ENCODE measurements around the gene CFL1. TPM values are rescaled to one million over a fixed set of nuclear protein-coding genes. Genes with fewer than 3 reads are reported as not detected.
A peak's percentile ranks its signal among the peaks of the same experiment; 100 is the strongest.

The CFL1 gene
- total and polyA plus RNA-seq, 2 donors from 2014 or later, result 705 to 846 TPM

DNA sequence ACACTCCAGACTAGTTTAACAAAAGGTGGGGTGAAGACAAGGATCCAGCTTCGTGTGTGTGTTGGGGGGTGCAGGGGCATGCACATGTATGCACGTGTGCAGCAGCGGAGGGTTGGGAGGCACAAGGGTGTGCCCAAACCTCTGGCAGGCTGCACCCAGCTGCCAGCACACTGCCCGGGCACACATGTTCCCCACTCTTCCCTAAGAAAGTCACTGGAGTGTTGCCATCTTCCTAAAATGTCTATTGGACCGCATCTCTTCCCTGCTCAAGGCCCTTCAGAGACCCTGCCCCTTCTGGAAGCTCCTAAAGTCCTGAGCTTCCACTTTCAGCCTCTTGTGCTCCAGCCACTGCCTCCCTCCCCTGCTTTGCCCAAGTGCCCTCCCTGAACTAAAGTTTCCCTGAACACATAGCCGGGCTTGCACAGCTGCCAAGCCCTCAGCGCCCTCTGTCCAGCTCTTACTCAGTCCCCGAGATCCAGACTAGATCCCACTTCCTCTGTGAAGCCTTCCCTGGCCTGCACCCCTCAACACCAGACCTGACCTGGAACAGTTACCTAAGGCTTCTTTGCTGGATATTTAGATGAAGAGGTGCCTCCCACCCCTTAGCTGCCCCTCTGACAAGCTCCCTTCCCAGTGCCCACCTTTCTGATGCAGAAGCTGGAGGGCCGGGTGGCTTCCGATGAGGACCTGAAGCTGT, 6.0 kb downstream of the CFL1 start:
- H3K9me3 ChIP-seq (ENCODE audit: control insufficient read depth in 2 of 3, insufficient read depth in 1 of 3, low read length in 3 of 3), result peaks cover 0 to 6% (median 0%) of the 10 kb centered on the region in 3 donors
- intact Hi-C loops (cut with DNase I), result no loop called here
- peaks cover 11 to 26% (median 24%) of the 10 kb centered on the region in 3 donors for H3K36me3 ChIP-seq (ENCODE audit: control insufficient read depth in 2 of 3, insufficient read depth in 3 of 3, low read length in 3 of 3)
- FAIRE-seq, result no peak
- TF ChIP-seq, protein P1, sequence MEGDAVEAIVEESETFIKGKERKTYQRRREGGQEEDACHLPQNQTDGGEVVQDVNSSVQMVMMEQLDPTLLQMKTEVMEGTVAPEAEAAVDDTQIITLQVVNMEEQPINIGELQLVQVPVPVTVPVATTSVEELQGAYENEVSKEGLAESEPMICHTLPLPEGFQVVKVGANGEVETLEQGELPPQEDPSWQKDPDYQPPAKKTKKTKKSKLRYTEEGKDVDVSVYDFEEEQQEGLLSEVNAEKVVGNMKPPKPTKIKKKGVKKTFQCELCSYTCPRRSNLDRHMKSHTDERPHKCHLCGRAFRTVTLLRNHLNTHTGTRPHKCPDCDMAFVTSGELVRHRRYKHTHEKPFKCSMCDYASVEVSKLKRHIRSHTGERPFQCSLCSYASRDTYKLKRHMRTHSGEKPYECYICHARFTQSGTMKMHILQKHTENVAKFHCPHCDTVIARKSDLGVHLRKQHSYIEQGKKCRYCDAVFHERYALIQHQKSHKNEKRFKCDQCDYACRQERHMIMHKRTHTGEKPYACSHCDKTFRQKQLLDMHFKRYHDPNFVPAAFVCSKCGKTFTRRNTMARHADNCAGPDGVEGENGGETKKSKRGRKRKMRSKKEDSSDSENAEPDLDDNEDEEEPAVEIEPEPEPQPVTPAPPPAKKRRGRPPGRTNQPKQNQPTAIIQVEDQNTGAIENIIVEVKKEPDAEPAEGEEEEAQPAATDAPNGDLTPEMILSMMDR (IDR thresholded peaks at IDR 0.05; ENCODE audit: borderline replicate concordance, extremely low read depth, insufficient read depth), result no peak
- no peaks in the 10 kb centered on the region for H3K27me3 ChIP-seq (ENCODE audit: control insufficient read depth, insufficient read depth, low read length)
- peak in 1 of 5 donors; percentile 7 for DNase-seq
- H3K9ac ChIP-seq (ENCODE audit: low read length in 3 of 3), result no peak overlapping the region
- no peak overlapping the region for H3K27ac ChIP-seq (ENCODE audit: low read depth in 2 of 2, low read length in 2 of 2)
- peaks cover 0 to 14% (median 9%) of the 10 kb centered on the region in 3 donors for H3K4me1 ChIP-seq (ENCODE audit: control insufficient read depth in 2 of 3, insufficient read depth in 2 of 3, low read depth in 1 of 3, low read length in 3 of 3)
- H3K4me3 ChIP-seq (ENCODE audit: low read length in 3 of 3), result no peak overlapping the region

DNA sequence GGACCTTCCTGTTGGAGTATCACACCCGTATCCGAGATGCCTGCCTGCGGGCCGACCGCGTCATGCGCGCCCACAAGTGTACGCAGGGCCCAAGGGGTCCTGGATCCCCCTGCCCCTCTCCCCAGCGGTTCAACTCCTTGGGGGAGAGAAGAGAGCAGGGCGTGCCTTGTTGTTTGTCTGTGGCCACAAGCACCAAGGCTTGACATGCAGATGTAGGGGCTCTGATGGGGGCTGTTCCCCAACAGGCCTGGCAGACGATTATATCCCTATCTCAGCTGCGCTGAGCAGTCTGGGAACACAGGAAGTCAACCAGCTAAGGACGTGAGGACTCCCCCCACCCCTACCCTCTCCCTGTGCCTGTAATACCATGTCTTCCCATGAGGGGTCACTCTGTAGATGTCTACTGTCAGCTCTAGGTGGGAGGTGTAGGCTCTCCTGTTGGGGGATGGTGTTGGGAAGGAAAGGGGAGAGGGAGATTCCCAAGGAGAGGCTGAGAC, 6.8 kb downstream of the CFL1 start:
- FAIRE-seq (no peak), DNase-seq (peak in 3 of 5 donors; percentile 12 to 54 (median 16))
- no peaks in the 10 kb centered on the region for H3K27me3 ChIP-seq (ENCODE audit: control insufficient read depth, insufficient read depth, low read length)
- peaks cover 11 to 26% (median 24%) of the 10 kb centered on the region in 3 donors for H3K36me3 ChIP-seq (ENCODE audit: control insufficient read depth in 2 of 3, insufficient read depth in 3 of 3, low read length in 3 of 3)
- H3K4me1 ChIP-seq (ENCODE audit: control insufficient read depth in 2 of 3, insufficient read depth in 2 of 3, low read depth in 1 of 3, low read length in 3 of 3), result peaks cover 0 to 8% (median 3%) of the 10 kb centered on the region in 3 donors
- intact Hi-C loops (cut with DNase I), result no loop called here
- H3K4me3 ChIP-seq (ENCODE audit: low read length in 3 of 3), result no peak overlapping the region
- no peak overlapping the region for H3K27ac ChIP-seq (ENCODE audit: low read depth in 2 of 2, low read length in 2 of 2)
- H3K9ac ChIP-seq (ENCODE audit: low read length in 3 of 3), result no peak overlapping the region
- peaks cover 0 to 6% (median 0%) of the 10 kb centered on the region in 3 donors for H3K9me3 ChIP-seq (ENCODE audit: control insufficient read depth in 2 of 3, insufficient read depth in 1 of 3, low read length in 3 of 3)
- TF ChIP-seq, protein P1 (IDR thresholded peaks at IDR 0.05; ENCODE audit: borderline replicate concordance, extremely low read depth, insufficient read depth), result no peak

DNA sequence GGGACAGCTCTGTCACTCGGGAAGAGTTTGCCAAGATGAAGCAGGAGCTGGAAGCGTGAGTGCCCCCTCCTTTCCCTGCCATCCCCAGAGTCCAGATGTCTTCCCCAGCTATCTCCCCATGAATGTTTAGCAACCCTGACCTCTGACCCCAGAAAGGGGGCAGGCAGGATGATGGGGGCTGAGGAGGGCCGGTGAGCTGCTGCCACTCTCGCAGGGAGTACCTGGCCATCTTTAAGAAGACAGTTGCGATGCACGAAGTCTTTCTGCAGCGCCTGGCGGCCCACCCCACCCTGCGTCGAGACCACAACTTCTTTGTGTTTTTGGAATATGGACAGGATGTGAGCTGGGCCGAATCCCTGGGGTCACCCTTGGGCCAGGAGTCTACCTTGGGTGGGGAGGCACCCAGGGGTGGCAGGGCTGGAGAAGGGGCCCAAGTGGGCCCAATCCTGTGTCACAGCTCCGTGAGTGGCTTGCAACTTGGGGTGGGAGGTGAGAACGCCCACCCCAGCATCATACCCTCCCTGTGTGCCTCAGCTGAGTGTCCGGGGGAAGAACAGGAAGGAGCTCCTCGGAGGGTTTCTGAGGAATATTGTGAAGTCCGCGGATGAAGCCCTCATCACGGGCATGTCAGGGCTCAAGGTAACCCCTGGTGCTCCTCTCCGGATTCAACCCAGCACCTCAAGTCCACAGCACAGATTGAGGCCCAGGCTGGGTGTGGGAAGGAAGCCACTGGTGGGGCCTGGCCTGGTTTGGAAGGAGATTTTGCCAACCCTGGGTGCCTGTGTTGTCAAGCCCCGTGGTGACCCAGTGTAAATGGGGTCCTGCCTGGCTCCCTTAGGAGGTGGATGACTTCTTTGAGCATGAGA, 7.5 kb downstream of the CFL1 start:
- TF ChIP-seq, protein P1 (IDR thresholded peaks at IDR 0.05; ENCODE audit: borderline replicate concordance, extremely low read depth, insufficient read depth), result no peak
- Histone ChIP-seq H3K27ac (ENCODE audit: low read depth in 2 of 2, low read length in 2 of 2) (no peak overlapping the region), H3K9ac (ENCODE audit: low read length in 3 of 3) (no peak overlapping the region), H3K9me3 (ENCODE audit: control insufficient read depth in 2 of 3, insufficient read depth in 1 of 3, low read length in 3 of 3) (peaks cover 0 to 6% (median 0%) of the 10 kb centered on the region in 3 donors), H3K36me3 (ENCODE audit: control insufficient read depth in 2 of 3, insufficient read depth in 3 of 3, low read length in 3 of 3) (peaks cover 8 to 19% (median 19%) of the 10 kb centered on the region in 3 donors), H3K27me3 (ENCODE audit: control insufficient read depth, insufficient read depth, low read length) (no peaks in the 10 kb centered on the region), H3K4me3 (ENCODE audit: low read length in 3 of 3) (no peak overlapping the region), H3K4me1 (ENCODE audit: control insufficient read depth in 2 of 3, insufficient read depth in 2 of 3, low read depth in 1 of 3, low read length in 3 of 3) (peaks cover 0 to 2% (median 0%) of the 10 kb centered on the region in 3 donors)
- DNase-seq (peak in 1 of 5 donors; percentile 8), FAIRE-seq (no peak)
- intact Hi-C loops (cut with DNase I), result no loop called here

Data from kidney (tissue), 14 donors.